ENCODE measurements around the gene RFC2. TPM values are rescaled to one million over a fixed set of nuclear protein-coding genes. Genes with fewer than 3 reads are reported as not detected.

The RFC2 gene
- total RNA-seq, 4 donors from 2014 or later, result 5.8 to 23.1 (median 7.3) TPM

DNA sequence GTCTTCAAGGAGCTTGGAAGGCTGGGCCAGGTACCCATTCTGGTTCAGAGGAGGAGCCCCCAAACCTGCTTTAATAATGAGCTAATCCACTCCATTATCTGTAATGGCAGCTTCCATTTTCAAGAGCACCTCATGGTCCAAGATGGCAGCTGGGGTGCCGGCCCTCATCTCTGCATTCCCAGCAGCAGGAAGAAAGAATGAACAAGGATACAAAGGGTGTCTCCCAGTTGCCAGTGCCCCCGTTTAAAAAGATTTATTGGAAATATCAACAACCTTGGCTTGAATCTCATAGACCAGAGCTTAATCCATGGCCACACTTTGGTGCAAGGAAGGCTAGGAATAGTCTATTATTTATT lies 35.9 kb downstream of the RFC2 start:
- Histone ChIP-seq H3K27ac (peak overlapping the region in 1 of 4 donors; percentile 71), H3K36me3 (no peaks in the 10 kb centered on the region)

DNA sequence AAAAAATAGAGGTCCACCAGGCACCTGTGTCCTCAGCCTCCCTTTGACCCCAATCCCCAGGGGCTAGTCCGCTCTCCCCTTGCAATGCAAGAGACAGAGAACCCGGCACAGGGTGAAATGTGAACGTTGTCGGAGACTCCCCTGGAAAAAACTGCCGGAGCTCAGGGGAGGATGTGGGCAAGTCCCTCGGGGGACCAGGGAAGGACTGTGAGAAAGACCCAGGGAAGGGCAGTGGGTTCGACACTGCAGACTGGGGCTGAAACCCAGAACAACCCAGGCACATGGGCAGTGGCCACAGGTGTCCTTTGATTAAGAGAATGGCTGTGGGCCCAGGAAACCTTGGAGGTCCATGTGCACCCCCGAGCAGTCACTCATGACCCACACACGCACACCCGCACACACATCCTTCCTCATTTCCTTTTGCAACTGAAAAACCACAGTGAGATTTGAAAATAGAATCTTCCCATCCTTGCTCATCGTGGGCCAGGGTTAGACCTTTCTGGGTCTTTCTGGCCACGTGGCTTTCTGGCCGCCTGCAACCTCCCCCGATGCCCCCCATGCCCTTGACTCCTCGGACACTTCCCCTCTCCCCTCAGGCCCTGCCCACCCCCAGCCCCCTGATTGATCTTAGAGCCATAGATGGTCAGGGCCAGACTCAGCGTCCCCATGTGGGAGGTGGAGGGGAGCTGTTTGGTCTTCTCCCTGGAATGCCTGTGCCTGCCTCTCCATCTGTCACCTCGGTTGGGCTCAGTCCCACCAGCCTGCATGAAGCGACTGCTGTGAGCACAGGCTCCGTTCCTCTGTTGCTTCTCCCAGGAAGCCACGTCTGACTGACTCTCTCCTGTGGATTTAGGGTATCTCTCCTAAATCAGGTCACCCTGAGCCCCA lies 36.5 kb downstream of the RFC2 start:
- H3K4me1 ChIP-seq, result peaks cover 0 to 26% (median 4%) of the 10 kb centered on the region in 4 donors
- H3K36me3 ChIP-seq, result no peaks in the 10 kb centered on the region
- peak overlapping the region in 1 of 4 donors; percentile 18 for H3K4me3 ChIP-seq
- no peaks in the 10 kb centered on the region for H3K9me3 ChIP-seq
- peak overlapping the region in 2 of 4 donors; percentile 35 to 71 for H3K27ac ChIP-seq
- H3K27me3 ChIP-seq, result no peaks in the 10 kb centered on the region
- peak in 2 of 3 donors; percentile 71 to 72 for DNase-seq
- TF ChIP-seq, protein P1, sequence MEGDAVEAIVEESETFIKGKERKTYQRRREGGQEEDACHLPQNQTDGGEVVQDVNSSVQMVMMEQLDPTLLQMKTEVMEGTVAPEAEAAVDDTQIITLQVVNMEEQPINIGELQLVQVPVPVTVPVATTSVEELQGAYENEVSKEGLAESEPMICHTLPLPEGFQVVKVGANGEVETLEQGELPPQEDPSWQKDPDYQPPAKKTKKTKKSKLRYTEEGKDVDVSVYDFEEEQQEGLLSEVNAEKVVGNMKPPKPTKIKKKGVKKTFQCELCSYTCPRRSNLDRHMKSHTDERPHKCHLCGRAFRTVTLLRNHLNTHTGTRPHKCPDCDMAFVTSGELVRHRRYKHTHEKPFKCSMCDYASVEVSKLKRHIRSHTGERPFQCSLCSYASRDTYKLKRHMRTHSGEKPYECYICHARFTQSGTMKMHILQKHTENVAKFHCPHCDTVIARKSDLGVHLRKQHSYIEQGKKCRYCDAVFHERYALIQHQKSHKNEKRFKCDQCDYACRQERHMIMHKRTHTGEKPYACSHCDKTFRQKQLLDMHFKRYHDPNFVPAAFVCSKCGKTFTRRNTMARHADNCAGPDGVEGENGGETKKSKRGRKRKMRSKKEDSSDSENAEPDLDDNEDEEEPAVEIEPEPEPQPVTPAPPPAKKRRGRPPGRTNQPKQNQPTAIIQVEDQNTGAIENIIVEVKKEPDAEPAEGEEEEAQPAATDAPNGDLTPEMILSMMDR (IDR thresholded peaks at IDR 0.05), result no peak
- TF ChIP-seq POLR2A (IDR thresholded peaks at IDR 0.05), result no peak

More for the DNA sequence above, 35.9 kb downstream of the RFC2 start:
- Histone ChIP-seq H3K9me3 (no peaks in the 10 kb centered on the region), H3K4me1 (peaks cover 0 to 26% (median 4%) of the 10 kb centered on the region in 4 donors), H3K4me3 (no peak overlapping the region), H3K27me3 (no peaks in the 10 kb centered on the region)
- DNase-seq, result no peak
- TF ChIP-seq POLR2A (IDR thresholded peaks at IDR 0.05), result no peak
- TF ChIP-seq, protein P1 (IDR thresholded peaks at IDR 0.05), result no peak

DNA sequence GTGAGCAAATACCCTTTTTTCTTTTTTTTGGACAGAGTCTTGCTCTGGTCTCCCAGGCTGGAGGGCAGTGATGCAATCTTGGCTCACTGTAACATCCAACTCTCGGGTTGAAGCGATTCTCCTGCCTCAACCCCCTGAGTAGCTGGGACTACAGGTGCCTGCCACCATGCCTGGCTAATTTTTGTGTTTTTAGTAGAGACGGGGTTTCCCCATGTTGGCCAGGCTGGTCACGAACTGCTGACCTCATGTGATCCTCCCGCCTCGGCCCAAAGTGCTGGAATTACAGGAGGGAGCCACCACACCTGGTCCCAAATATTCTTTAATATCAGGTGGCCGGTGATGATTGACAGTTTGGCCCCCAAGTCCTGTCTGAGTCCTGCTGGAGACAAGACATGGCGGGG lies 37.8 kb downstream of the RFC2 start:
- no peaks in the 10 kb centered on the region for H3K36me3 ChIP-seq
- no peak overlapping the region for H3K4me3 ChIP-seq
- peak in 1 of 3 donors; percentile 54 for DNase-seq
- no peak for TF ChIP-seq POLR2A (IDR thresholded peaks at IDR 0.05)
- TF ChIP-seq, protein P1 (IDR thresholded peaks at IDR 0.05), result no peak
- H3K4me1 ChIP-seq, result peaks cover 0 to 26% (median 4%) of the 10 kb centered on the region in 4 donors
- H3K27ac ChIP-seq, result peak overlapping the region in 1 of 4 donors; percentile 71
- no peaks in the 10 kb centered on the region for H3K27me3 ChIP-seq
- no peaks in the 10 kb centered on the region for H3K9me3 ChIP-seq

DNA sequence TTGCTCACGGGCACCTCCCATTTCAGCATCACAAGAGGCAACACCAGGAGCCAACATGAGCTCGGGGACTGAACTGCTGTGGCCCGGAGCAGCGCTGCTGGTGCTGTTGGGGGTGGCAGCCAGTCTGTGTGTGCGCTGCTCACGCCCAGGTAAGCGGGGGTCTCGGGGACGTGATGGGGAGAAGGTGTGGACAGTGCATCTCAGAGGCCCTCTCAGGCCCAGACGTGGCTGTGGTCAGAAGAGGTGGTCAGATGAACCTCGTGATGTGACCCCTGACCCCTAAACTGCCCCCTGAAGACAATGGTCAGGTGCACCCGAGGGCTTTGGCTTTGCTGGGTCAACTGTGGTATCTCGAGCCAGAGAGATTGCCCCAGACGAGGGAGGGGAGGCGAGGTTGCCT lies 38.3 kb downstream of the RFC2 start:
- peak overlapping the region in 1 of 4 donors; percentile 71 for H3K27ac ChIP-seq
- DNase-seq, result no peak
- TF ChIP-seq, protein P1 (IDR thresholded peaks at IDR 0.05), result no peak

DNA sequence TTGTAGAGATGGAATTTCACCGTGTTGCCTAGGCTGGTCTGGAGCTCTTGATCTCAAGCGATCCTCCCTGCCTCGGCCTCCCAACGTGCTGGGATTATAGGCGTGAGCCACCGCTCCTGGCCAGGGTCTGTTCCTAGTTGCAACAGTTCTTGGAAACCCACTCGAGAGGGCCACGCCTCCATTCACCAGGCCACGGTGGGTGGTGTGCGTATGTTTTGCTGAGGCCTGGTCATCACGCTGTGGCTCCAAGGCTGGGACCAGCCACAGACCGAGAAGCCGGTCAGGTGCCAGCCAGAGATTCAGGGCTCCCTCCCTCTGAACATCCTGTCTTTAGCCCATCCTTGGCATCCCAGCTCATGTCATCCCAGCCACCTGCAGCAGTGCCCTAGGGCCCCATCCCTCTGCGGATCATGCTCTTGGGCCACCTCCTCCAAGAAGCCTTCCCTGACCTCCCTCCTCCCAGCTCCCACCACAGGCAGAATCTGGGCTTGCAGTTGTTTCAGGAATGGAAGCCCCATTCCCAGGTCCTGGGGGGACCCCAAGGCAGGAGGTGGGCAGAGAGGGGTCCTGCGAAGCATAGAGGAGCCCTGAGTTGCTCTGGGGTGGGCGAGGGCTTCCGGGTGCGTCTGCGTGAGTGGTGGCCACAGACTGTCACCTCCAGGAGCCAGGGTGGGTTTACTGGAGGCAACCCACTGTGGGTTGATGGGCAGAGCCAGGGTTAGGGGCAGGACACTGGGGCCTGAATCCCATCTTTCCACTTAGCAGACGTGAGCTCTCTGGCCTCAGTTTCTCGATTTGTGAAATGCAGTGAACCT lies 39.2 kb downstream of the RFC2 start:
- TF ChIP-seq POLR2A (IDR thresholded peaks at IDR 0.05), result no peak
- TF ChIP-seq, protein P1 (IDR thresholded peaks at IDR 0.05), result no peak
- H3K4me3 ChIP-seq, result no peak overlapping the region
- H3K9me3 ChIP-seq, result no peaks in the 10 kb centered on the region
- H3K4me1 ChIP-seq, result peaks cover 0 to 26% (median 4%) of the 10 kb centered on the region in 4 donors
- H3K27ac ChIP-seq, result peak overlapping the region in 1 of 4 donors; percentile 71
- no peaks in the 10 kb centered on the region for H3K27me3 ChIP-seq
- no peaks in the 10 kb centered on the region for H3K36me3 ChIP-seq
- no peak for DNase-seq

More for the DNA sequence above, 38.3 kb downstream of the RFC2 start:
- no peaks in the 10 kb centered on the region for H3K36me3 ChIP-seq
- no peaks in the 10 kb centered on the region for H3K9me3 ChIP-seq
- H3K4me3 ChIP-seq, result no peak overlapping the region
- H3K27me3 ChIP-seq, result no peaks in the 10 kb centered on the region
- peaks cover 0 to 26% (median 4%) of the 10 kb centered on the region in 4 donors for H3K4me1 ChIP-seq
